ENCODE measurements around the gene FBLN1.

The FBLN1 gene

GRCh38 chr22:45616432-45616831 lies 113.7 kb downstream of the FBLN1 start:
- Histone ChIP-seq H2BK12ac (ENCODE audit: low read length) (no peak overlapping the region), H3K23ac (ENCODE audit: low read length) (no peak overlapping the region), H2AK5ac (ENCODE audit: low read length) (no peak overlapping the region), H3K9me3 (ENCODE audit: insufficient read depth, low read depth, low read length) (no peaks in the 10 kb centered on the region), H4K12ac (ENCODE audit: low read depth, low read length) (no peak overlapping the region), H3K4ac (ENCODE audit: low read depth, low read length) (no peak overlapping the region), H2AFZ (ENCODE audit: insufficient read depth, low read length, poor library complexity) (no peak overlapping the region), H3K4me2 (ENCODE audit: low read length) (no peak overlapping the region), H4K91ac (ENCODE audit: low read depth, low read length) (no peak overlapping the region), H3K9ac (ENCODE audit: low read length) (no peak overlapping the region), H3K79me2 (ENCODE audit: control insufficient read depth, insufficient read depth, low read length, poor library complexity) (no peaks in the 10 kb centered on the region), H3K79me1 (ENCODE audit: low read length) (no peaks in the 10 kb centered on the region), H2BK5ac (ENCODE audit: low read depth, low read length, poor library complexity) (no peak overlapping the region), H3K4me3 (ENCODE audit: low read depth, low read length) (no peak overlapping the region), H2BK120ac (ENCODE audit: insufficient read depth, low read length, poor library complexity) (no peak overlapping the region), H3K27ac (ENCODE audit: low read depth, low read length) (no peak overlapping the region), H3K27me3 (ENCODE audit: insufficient read depth, low read length) (no peaks in the 10 kb centered on the region), H4K8ac (ENCODE audit: low read depth, low read length) (no peak overlapping the region), H3K4me1 (ENCODE audit: control insufficient read depth in 1 of 2, insufficient read depth in 2 of 2, low read length in 2 of 2) (peaks cover 5 to 9% of the 10 kb centered on the region in 2 experiments), H3K18ac (ENCODE audit: low read length) (no peak overlapping the region), H3K36me3 (ENCODE audit: control insufficient read depth in 1 of 2, insufficient read depth in 2 of 2, low read length in 2 of 2) (no peaks in the 10 kb centered on the region), H3K14ac (ENCODE audit: low read length) (no peak overlapping the region)
- no CpG with 5 or more reads among the region's 2 CpGs for WGBS (ENCODE audit: extremely low coverage, insufficient coverage, insufficient read length)
- DNase-seq, result no peak

GRCh38 chr22:45617948-45618347 lies 115.3 kb downstream of the FBLN1 start:
- H2BK120ac ChIP-seq (ENCODE audit: insufficient read depth, low read length, poor library complexity), result no peak overlapping the region

GRCh38 chr22:45620706-45621105 lies 118.0 kb downstream of the FBLN1 start:
- H4K91ac ChIP-seq (ENCODE audit: low read depth, low read length), result no peak overlapping the region
- no peaks in the 10 kb centered on the region for H3K79me2 ChIP-seq (ENCODE audit: control insufficient read depth, insufficient read depth, low read length, poor library complexity)
- H3K36me3 ChIP-seq (ENCODE audit: control insufficient read depth in 1 of 2, insufficient read depth in 2 of 2, low read length in 2 of 2), result no peaks in the 10 kb centered on the region
- no peak overlapping the region for H3K4me3 ChIP-seq (ENCODE audit: low read depth, low read length)
- no peak overlapping the region for H2BK12ac ChIP-seq (ENCODE audit: low read length)
- H3K79me1 ChIP-seq (ENCODE audit: low read length), result no peaks in the 10 kb centered on the region
- peaks cover 5 to 6% of the 10 kb centered on the region in 2 experiments for H3K4me1 ChIP-seq (ENCODE audit: control insufficient read depth in 1 of 2, insufficient read depth in 2 of 2, low read length in 2 of 2)
- no peak overlapping the region for H2AFZ ChIP-seq (ENCODE audit: insufficient read depth, low read length, poor library complexity)
- no peak overlapping the region for H2BK120ac ChIP-seq (ENCODE audit: insufficient read depth, low read length, poor library complexity)
- H3K27ac ChIP-seq (ENCODE audit: low read depth, low read length), result no peak overlapping the region
- no peak overlapping the region for H3K23ac ChIP-seq (ENCODE audit: low read length)
- no peak overlapping the region for H3K18ac ChIP-seq (ENCODE audit: low read length)
- H3K27me3 ChIP-seq (ENCODE audit: insufficient read depth, low read length), result no peaks in the 10 kb centered on the region
- H3K9ac ChIP-seq (ENCODE audit: low read length), result no peak overlapping the region
- no peak overlapping the region for H3K4ac ChIP-seq (ENCODE audit: low read depth, low read length)
- H4K12ac ChIP-seq (ENCODE audit: low read depth, low read length), result no peak overlapping the region
- no peak overlapping the region for H2BK5ac ChIP-seq (ENCODE audit: low read depth, low read length, poor library complexity)
- DNase-seq, result no peak
- H4K8ac ChIP-seq (ENCODE audit: low read depth, low read length), result no peak overlapping the region
- H3K14ac ChIP-seq (ENCODE audit: low read length), result no peak overlapping the region
- H2AK5ac ChIP-seq (ENCODE audit: low read length), result no peak overlapping the region
- no peaks in the 10 kb centered on the region for H3K9me3 ChIP-seq (ENCODE audit: insufficient read depth, low read depth, low read length)
- H3K4me2 ChIP-seq (ENCODE audit: low read length), result no peak overlapping the region
- no CpG with 5 or more reads among the region's 3 CpGs for WGBS (ENCODE audit: extremely low coverage, insufficient coverage, insufficient read length)

More at GRCh38 chr22:45617948-45618347, 115.3 kb downstream of the FBLN1 start:
- no CpG with 5 or more reads among the region's 8 CpGs for WGBS (ENCODE audit: extremely low coverage, insufficient coverage, insufficient read length)
- H3K9ac ChIP-seq (ENCODE audit: low read length), result no peak overlapping the region
- H3K79me1 ChIP-seq (ENCODE audit: low read length), result no peaks in the 10 kb centered on the region
- no peaks in the 10 kb centered on the region for H3K36me3 ChIP-seq (ENCODE audit: control insufficient read depth in 1 of 2, insufficient read depth in 2 of 2, low read length in 2 of 2)
- no peaks in the 10 kb centered on the region for H3K9me3 ChIP-seq (ENCODE audit: insufficient read depth, low read depth, low read length)
- H2BK12ac ChIP-seq (ENCODE audit: low read length), result no peak overlapping the region
- no peak overlapping the region for H3K27ac ChIP-seq (ENCODE audit: low read depth, low read length)
- H3K27me3 ChIP-seq (ENCODE audit: insufficient read depth, low read length), result no peaks in the 10 kb centered on the region
- H3K4ac ChIP-seq (ENCODE audit: low read depth, low read length), result no peak overlapping the region
- no peak overlapping the region for H3K23ac ChIP-seq (ENCODE audit: low read length)
- H4K12ac ChIP-seq (ENCODE audit: low read depth, low read length), result no peak overlapping the region
- H3K4me2 ChIP-seq (ENCODE audit: low read length), result no peak overlapping the region
- no peak overlapping the region for H4K8ac ChIP-seq (ENCODE audit: low read depth, low read length)
- H2AFZ ChIP-seq (ENCODE audit: insufficient read depth, low read length, poor library complexity), result no peak overlapping the region
- no peak overlapping the region for H3K18ac ChIP-seq (ENCODE audit: low read length)
- peaks cover 5 to 6% of the 10 kb centered on the region in 2 experiments for H3K4me1 ChIP-seq (ENCODE audit: control insufficient read depth in 1 of 2, insufficient read depth in 2 of 2, low read length in 2 of 2)
- H3K14ac ChIP-seq (ENCODE audit: low read length), result no peak overlapping the region
- H4K91ac ChIP-seq (ENCODE audit: low read depth, low read length), result no peak overlapping the region
- no peak overlapping the region for H3K4me3 ChIP-seq (ENCODE audit: low read depth, low read length)
- no peak overlapping the region for H2AK5ac ChIP-seq (ENCODE audit: low read length)
- no peak for DNase-seq
- no peak overlapping the region for H2BK5ac ChIP-seq (ENCODE audit: low read depth, low read length, poor library complexity)
- no peaks in the 10 kb centered on the region for H3K79me2 ChIP-seq (ENCODE audit: control insufficient read depth, insufficient read depth, low read length, poor library complexity)

GRCh38 chr22:45621836-45622600 lies 119.3 kb downstream of the FBLN1 start:
- no peak for DNase-seq
- Histone ChIP-seq H4K12ac (ENCODE audit: low read depth, low read length) (no peak overlapping the region), H3K4me3 (ENCODE audit: low read depth, low read length) (no peak overlapping the region), H2AFZ (ENCODE audit: insufficient read depth, low read length, poor library complexity) (no peak overlapping the region), H3K9ac (ENCODE audit: low read length) (no peak overlapping the region), H3K23ac (ENCODE audit: low read length) (no peak overlapping the region), H3K27me3 (ENCODE audit: insufficient read depth, low read length) (no peaks in the 10 kb centered on the region), H3K27ac (ENCODE audit: low read depth, low read length) (no peak overlapping the region), H2AK5ac (ENCODE audit: low read length) (no peak overlapping the region), H3K9me3 (ENCODE audit: insufficient read depth, low read depth, low read length) (no peaks in the 10 kb centered on the region), H3K79me2 (ENCODE audit: control insufficient read depth, insufficient read depth, low read length, poor library complexity) (no peaks in the 10 kb centered on the region), H3K4me1 (ENCODE audit: control insufficient read depth in 1 of 2, insufficient read depth in 2 of 2, low read length in 2 of 2) (peaks cover 5 to 8% of the 10 kb centered on the region in 2 experiments), H3K4me2 (ENCODE audit: low read length) (no peak overlapping the region), H4K8ac (ENCODE audit: low read depth, low read length) (no peak overlapping the region), H3K14ac (ENCODE audit: low read length) (no peak overlapping the region), H3K79me1 (ENCODE audit: low read length) (no peaks in the 10 kb centered on the region), H2BK120ac (ENCODE audit: insufficient read depth, low read length, poor library complexity) (no peak overlapping the region), H4K91ac (ENCODE audit: low read depth, low read length) (no peak overlapping the region), H2BK5ac (ENCODE audit: low read depth, low read length, poor library complexity) (no peak overlapping the region), H2BK12ac (ENCODE audit: low read length) (no peak overlapping the region), H3K4ac (ENCODE audit: low read depth, low read length) (no peak overlapping the region), H3K36me3 (ENCODE audit: control insufficient read depth in 1 of 2, insufficient read depth in 2 of 2, low read length in 2 of 2) (no peaks in the 10 kb centered on the region), H3K18ac (ENCODE audit: low read length) (no peak overlapping the region)
- no CpG with 5 or more reads among the region's 11 CpGs for WGBS (ENCODE audit: extremely low coverage, insufficient coverage, insufficient read length)

Data from trophoblast cell (in vitro differentiated cells and primary cell).